GM12872 (cell line): ENCODE measurements around the gene ADAM15.

Experiments
- TF ChIP-seq, protein P1 (sequence below): IDR thresholded peaks from 3 replicates; pipeline ENCODE4 v1.5.1; 2011; ENCODE audit warnings: low read depth, mild to moderate bottlenecking, low read length, moderate library complexity; ENCODE audit not compliant: insufficient read depth

ADAM15 gene

DNA sequence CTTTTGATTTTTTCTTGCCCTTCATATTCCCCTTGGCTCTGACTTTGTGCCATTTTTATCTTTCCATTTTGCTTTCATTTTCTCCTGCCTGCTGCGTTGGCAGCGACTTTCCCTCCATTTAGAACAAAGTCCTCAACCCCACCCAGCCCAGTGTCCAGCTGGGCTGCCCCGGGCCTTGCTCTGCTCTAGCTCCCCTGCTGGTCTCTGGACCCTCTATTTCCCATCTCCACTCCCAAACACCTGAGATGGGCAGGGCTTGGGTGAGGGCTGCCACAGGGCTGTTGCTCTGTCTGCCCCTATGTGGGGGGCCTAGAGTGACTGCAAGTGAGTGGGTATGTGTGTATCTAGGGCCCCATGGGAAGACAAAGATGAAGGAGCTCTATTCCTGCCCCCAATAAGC lies 7.3 kb upstream of the ADAM15 start:
- TF ChIP-seq, protein P1, sequence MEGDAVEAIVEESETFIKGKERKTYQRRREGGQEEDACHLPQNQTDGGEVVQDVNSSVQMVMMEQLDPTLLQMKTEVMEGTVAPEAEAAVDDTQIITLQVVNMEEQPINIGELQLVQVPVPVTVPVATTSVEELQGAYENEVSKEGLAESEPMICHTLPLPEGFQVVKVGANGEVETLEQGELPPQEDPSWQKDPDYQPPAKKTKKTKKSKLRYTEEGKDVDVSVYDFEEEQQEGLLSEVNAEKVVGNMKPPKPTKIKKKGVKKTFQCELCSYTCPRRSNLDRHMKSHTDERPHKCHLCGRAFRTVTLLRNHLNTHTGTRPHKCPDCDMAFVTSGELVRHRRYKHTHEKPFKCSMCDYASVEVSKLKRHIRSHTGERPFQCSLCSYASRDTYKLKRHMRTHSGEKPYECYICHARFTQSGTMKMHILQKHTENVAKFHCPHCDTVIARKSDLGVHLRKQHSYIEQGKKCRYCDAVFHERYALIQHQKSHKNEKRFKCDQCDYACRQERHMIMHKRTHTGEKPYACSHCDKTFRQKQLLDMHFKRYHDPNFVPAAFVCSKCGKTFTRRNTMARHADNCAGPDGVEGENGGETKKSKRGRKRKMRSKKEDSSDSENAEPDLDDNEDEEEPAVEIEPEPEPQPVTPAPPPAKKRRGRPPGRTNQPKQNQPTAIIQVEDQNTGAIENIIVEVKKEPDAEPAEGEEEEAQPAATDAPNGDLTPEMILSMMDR: no peak

GRCh38 chr1:155044365-155044764 lies 6.8 kb upstream of the ADAM15 start:
- TF ChIP-seq, protein P1: no peak

DNA sequence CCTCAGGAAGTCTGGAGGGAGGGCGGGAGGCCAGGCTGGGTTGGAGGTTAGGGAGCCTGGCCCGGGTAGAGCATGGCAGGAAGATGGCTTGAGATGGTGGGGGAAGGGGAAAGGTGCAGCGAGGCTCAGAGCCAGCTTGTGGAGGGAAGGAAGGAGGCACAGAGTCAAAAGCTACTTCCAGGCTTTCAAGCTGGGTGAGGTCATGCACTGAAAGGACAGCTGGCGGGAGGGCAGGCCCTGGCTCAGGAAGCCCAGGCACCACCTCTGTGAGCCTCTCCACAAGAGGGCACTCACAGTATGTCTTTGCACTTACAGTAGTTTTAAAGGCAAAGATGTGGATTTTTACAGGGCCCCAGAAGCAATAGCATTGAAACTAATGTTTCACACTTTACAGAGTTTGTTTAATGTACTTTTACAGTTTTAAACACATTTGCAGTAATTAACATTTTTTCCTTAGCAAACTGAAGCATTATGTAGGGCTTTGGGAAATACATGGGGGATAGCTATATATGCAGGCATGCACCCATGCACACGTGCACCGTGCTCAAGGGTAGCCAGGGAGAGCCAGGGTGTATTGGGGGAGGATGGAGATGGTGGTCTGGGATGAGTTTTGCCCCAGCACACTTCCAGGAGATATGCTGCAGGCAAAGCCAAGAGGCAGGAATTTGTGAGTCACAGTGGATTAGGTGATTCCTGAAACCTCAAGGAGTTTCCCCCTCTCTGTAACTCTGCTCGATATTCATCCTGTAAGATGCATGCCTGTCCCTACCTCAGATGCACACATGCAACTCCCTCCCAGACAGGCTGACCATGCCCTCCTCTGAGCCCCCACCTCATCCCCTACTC lies 6.1 kb upstream of the ADAM15 start:
- TF ChIP-seq, protein P1: peak; percentile 70

DNA sequence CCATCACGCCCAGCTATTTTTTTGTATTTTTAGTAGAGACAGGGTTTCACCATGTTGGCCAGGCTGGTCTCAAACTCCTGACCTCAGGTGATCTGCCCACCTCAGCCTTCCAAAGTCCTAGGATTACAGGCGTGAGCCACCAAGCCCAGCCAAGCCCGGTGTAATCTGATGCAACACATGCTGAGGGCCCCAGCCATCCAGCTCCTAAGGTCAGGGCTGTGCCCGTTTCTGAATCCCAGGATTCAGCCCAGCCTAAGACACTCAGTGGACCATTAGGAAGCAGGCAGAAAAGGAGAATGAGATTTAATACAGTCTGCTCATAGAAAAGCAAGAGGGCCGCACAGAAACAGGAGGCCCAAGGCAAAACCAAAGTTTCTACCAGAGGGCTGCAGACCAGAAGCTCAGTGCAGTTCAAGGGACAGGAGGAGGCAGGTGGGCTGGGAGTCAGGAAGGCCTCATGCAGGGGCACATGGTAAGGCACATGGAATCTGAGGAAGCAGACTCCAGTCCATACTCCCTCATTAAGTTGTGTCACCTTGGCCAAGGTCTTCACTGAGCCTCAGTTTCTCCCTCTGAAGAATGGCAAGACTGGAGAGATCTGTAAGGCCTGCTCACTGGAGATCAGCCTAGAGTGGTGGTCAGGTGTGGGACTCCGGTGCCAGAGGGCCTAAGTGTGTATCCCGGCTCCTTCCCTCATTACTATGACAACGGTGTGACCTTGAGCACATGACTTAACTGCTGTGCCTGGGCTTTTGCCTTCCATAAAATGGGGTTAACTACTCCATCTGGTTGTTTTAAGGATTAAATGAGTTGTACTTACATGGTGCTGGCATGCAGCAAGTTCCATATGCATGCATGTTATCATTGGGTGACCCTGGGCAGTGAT lies 2.4 kb upstream of the ADAM15 start:
- TF ChIP-seq, protein P1: no peak

- TF ChIP-seq, protein P1: no peak
Observed at GRCh38 chr1:155049651-155050559, 1.2 kb upstream of the ADAM15 start.

- TF ChIP-seq, protein P1: no peak
Observed at GRCh38 chr1:155051342-155051776, 243 bp downstream of the ADAM15 start.
